A172 (cell line): ENCODE data around the gene HRH1. TPM values are rescaled to one million over a fixed set of nuclear protein-coding genes. Genes with fewer than 3 reads are reported as not detected.

ENCODE experiments used
- total RNA-seq: library from RNA; depleted of rRNA; stranded (reverse); fragments of >200 nt; shearing (Covaris generic); gene quantifications from 2 replicates; pipeline ENCODE4 v1.2.3, GENCODE V29; 2014; rRNA removed

The HRH1 gene
- total RNA-seq, 1 experiment from 2014 or later: 12.7 TPM

Other genes with a start within 250 kb of the HRH1 start
- not detected in 2 replicates for gene SLC6A1, start 161.7 kb upstream of the HRH1 start, total RNA-seq
- 48.3 and 68.2 TPM in 2 replicates for gene ATG7, start 117.9 kb downstream of the HRH1 start, total RNA-seq